Activated CD4-positive, alpha-beta memory T cell treated with anti-CD3 and anti-CD28 coated beads for 36 hours (primary cell): ENCODE data around the gene ANAPC16. TPM values are rescaled to one million over a fixed set of nuclear protein-coding genes. Genes with fewer than 3 reads are reported as not detected.
"Not testable (repeated sequence)": the region's sequence is repeated elsewhere in the genome, so short reads cannot be mapped to it uniquely, and the experiment has no call there.

Source experiments
- CTCF ChIA-PET: fragments of 350-600 bp; sonication (Branson Sonifier 250); formaldehyde crosslinking; loops from one replicate; lab custom pipeline; 2021; ENCODE audit warnings: antibody characterized with exemption, inconsistent platforms; lab: Charles Lee
- POLR2A ChIA-PET: fragments of 350-600 bp; sonication (Branson Sonifier 250); formaldehyde crosslinking; loops from one replicate; lab custom pipeline; 2021; ENCODE audit warnings: antibody characterized with exemption; lab: Charles Lee
- DNase-seq: peaks from one replicate; pipeline ENCODE4 v3.0.0-alpha.2; 2020
- H3K27ac Mint-ChIP-seq: one replicate; pipeline ENCODE4 v1.8.0; 2021; ENCODE audit warnings: mixed read lengths
- H3K27me3 Mint-ChIP-seq: one replicate; pipeline ENCODE4 v1.8.0; 2021; ENCODE audit warnings: mixed read lengths
- H3K36me3 Mint-ChIP-seq: one replicate; pipeline ENCODE4 v1.8.0; 2021; ENCODE audit warnings: mixed read lengths
- H3K4me1 Mint-ChIP-seq: one replicate; pipeline ENCODE4 v1.8.0; 2021; ENCODE audit warnings: low read depth, mixed read lengths
- H3K4me3 Mint-ChIP-seq: one replicate; pipeline ENCODE4 v1.8.0; 2021; ENCODE audit warnings: mild to moderate bottlenecking, mixed read lengths
- H3K9me3 Mint-ChIP-seq: one replicate; pipeline ENCODE4 v1.8.0; 2021; ENCODE audit warnings: mixed read lengths
- intact Hi-C: fragments of 100-400 bp; cut with micrococcal nuclease; formaldehyde crosslinking; loops from one replicate; pipeline ENCODE4 v1.15.1; 2023
- total RNA-seq, 2 experiments: library from RNA; stranded (reverse); gene quantifications; one replicate each; pipeline ENCODE4 v1.2.3, GENCODE V29; 2021

Gene ANAPC16
- total RNA-seq, 2 experiments from 2014 or later, result 119 to 122 TPM

GRCh38 chr10:72184156-72184555 is 31.7 kb upstream of the ANAPC16 start:
- DNase-seq, result no peak
- Mint-ChIP-seq H3K27ac (no peak overlapping the region), H3K9me3 (peaks cover 11% of the 10 kb centered on the region), H3K27me3 (no peaks in the 10 kb centered on the region), H3K36me3 (peaks cover 27% of the 10 kb centered on the region), H3K4me1 (peaks cover 8% of the 10 kb centered on the region), H3K4me3 (no peak overlapping the region)
- intact Hi-C loops, result no loop called here
- CTCF ChIA-PET, result interaction anchor here (0.7 kb wide), 2 partner anchors 604 to 1255 kb away, joined by 4 read pairs; no protein-coding TSS in a partner anchor
- POLR2A ChIA-PET, result interaction anchor here (0.7 kb wide), 2 partner anchors 31 to 89 kb away, joined by 3 read pairs; no protein-coding TSS in a partner anchor

- peaks cover 24% of the 10 kb centered on the region for H3K36me3 Mint-ChIP-seq
- intact Hi-C loops, result no loop called here
- DNase-seq, result no peak
- H3K4me3 Mint-ChIP-seq, result no peak overlapping the region
- CTCF ChIA-PET, result interaction anchor here (0.8 to 1.1 kb wide), 2 partner anchors 38 to 87 kb away, joined by 3 to 4 read pairs; no protein-coding TSS in a partner anchor
- no peaks in the 10 kb centered on the region for H3K27me3 Mint-ChIP-seq
- POLR2A ChIA-PET, result interaction anchor here (0.7 kb wide), 1 partner anchor 24 kb away, joined by 5 read pairs; no protein-coding TSS in a partner anchor
- peaks cover 11% of the 10 kb centered on the region for H3K9me3 Mint-ChIP-seq
- H3K27ac Mint-ChIP-seq, result no peak overlapping the region
- peaks cover 8% of the 10 kb centered on the region for H3K4me1 Mint-ChIP-seq
These were observed 29.4 kb upstream of the ANAPC16 start for GRCh38 chr10:72186258-72186981.

DNA sequence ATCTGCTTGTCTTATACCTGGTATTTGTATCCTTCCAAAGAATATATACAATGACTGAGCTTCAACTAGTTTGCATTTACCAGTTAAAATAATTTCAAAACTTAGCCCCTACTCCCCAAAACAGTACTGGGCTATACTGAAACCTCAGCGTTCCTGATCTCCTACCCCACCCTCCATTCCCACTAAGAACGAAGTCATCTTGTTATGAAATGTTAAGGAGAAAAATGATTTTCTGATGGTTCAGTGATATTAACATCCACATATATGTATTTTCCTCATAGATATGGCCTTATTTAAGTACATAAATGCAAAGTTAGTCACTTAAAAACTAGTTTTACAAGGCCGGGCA is 28.9 kb upstream of the ANAPC16 start:
- Mint-ChIP-seq H3K27ac (no peak overlapping the region), H3K27me3 (no peaks in the 10 kb centered on the region), H3K9me3 (peaks cover 11% of the 10 kb centered on the region), H3K4me1 (peaks cover 8% of the 10 kb centered on the region), H3K4me3 (no peak overlapping the region), H3K36me3 (peaks cover 22% of the 10 kb centered on the region)
- ChIA-PET CTCF (interaction anchor here (0.8 to 1.1 kb wide), 2 partner anchors 37 to 86 kb away, joined by 3 to 4 read pairs; no protein-coding TSS in a partner anchor), POLR2A (interaction anchor here (0.7 kb wide), 1 partner anchor 25 kb away, joined by 5 read pairs; no protein-coding TSS in a partner anchor)
- no peak for DNase-seq
- intact Hi-C loops, result no loop called here

- H3K4me3 Mint-ChIP-seq, result no peak overlapping the region
- no peaks in the 10 kb centered on the region for H3K9me3 Mint-ChIP-seq
- no peaks in the 10 kb centered on the region for H3K4me1 Mint-ChIP-seq
- CTCF ChIA-PET, result no interaction called here
- no peak overlapping the region for H3K27ac Mint-ChIP-seq
- intact Hi-C loops, result no loop called here
- no peaks in the 10 kb centered on the region for H3K27me3 Mint-ChIP-seq
- POLR2A ChIA-PET, result no interaction called here
- peaks cover 15% of the 10 kb centered on the region for H3K36me3 Mint-ChIP-seq
- no peak for DNase-seq
These were observed 20.9 kb upstream of the ANAPC16 start for GRCh38 chr10:72194949-72195348.

DNA sequence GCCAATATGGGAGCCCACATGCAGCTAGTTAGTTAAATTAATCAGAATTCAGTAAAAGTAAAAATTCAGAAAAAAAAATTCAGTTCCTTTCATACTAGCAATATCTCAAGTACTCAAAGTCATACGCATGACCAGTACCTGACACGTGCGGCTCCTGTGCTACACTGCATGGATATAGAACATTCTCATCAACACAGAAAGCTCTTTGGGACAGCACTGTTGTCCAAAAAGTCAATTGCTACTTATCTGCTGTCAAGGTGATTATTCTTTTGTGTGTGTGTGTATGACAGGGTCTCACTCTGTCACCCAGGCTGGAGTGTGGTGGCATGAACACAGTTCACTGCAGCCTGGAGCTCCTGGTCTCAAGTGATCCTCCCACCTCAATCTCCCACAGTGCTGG is 14.9 kb upstream of the ANAPC16 start:
- intact Hi-C loops, result no loop called here
- Mint-ChIP-seq H3K27ac (no peak overlapping the region), H3K9me3 (no peaks in the 10 kb centered on the region), H3K27me3 (no peaks in the 10 kb centered on the region), H3K4me3 (no peak overlapping the region), H3K4me1 (no peaks in the 10 kb centered on the region), H3K36me3 (peaks cover 24% of the 10 kb centered on the region)
- ChIA-PET POLR2A (no interaction called here), CTCF (no interaction called here)
- no peak for DNase-seq

- DNase-seq, result no peak
- H3K27me3 Mint-ChIP-seq, result no peaks in the 10 kb centered on the region
- H3K9me3 Mint-ChIP-seq, result no peaks in the 10 kb centered on the region
- CTCF ChIA-PET, result interaction anchor here (0.6 kb wide), 1 partner anchor 24 kb away, joined by 3 read pairs; no protein-coding TSS in a partner anchor
- peaks cover 22% of the 10 kb centered on the region for H3K36me3 Mint-ChIP-seq
- no peaks in the 10 kb centered on the region for H3K4me1 Mint-ChIP-seq
- H3K4me3 Mint-ChIP-seq, result no peak overlapping the region
- H3K27ac Mint-ChIP-seq, result no peak overlapping the region
- intact Hi-C loops, result no loop called here
- POLR2A ChIA-PET, result no interaction called here
These were observed 14.5 kb upstream of the ANAPC16 start for GRCh38 chr10:72201293-72201692.

DNA sequence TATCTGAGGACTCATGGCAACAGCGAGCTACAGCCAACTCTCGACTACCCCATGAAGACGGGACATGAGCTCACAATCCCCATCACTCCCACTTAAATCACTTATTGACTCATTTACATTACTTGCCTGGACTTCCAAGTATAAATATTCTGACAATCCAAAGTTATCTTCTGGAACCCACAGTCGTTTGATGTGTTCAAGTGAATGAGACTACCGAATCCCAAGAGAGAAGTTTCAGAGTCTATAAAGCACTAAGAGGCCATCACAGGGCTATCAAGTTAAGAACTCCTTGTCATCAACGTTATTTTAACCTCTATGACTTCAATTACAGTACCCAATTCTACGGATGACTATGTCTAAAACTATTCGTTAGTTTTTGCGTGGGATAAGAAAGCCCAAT is 11.5 kb upstream of the ANAPC16 start:
- Mint-ChIP-seq H3K27ac (no peak overlapping the region), H3K9me3 (no peaks in the 10 kb centered on the region), H3K4me3 (no peak overlapping the region), H3K27me3 (no peaks in the 10 kb centered on the region), H3K4me1 (peaks cover 9% of the 10 kb centered on the region), H3K36me3 (peaks cover 28% of the 10 kb centered on the region)
- ChIA-PET CTCF (interaction anchor here (1.2 to 1.3 kb wide), 2 partner anchors 17 to 133 kb away, joined by 3 to 4 read pairs; no protein-coding TSS in a partner anchor), POLR2A (no interaction called here)
- DNase-seq, result no peak
- intact Hi-C loops, result no loop called here

DNA sequence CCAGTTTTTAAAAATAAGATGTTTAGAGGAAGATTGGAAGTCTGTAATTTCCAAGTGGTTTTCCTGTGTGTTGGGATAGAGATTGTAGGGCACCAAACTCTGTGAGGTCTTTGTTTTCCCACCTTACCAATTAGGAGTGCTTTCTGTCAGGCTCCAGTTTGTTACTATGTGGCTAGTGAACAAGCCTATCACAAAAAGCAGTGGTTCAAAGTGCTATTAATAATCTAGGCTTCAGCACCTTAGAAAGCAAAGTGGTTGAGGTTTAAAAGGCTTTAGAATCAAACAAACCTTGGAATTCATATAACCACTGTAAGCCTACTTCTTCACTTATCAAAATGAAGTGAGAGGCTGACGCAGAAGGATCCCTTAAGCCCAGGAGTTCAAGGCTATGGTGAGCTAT is 11.1 kb upstream of the ANAPC16 start:
- Mint-ChIP-seq H3K36me3 (peaks cover 26% of the 10 kb centered on the region), H3K4me1 (peaks cover 9% of the 10 kb centered on the region), H3K9me3 (no peaks in the 10 kb centered on the region), H3K27me3 (no peaks in the 10 kb centered on the region), H3K4me3 (no peak overlapping the region), H3K27ac (no peak overlapping the region)
- CTCF ChIA-PET, result interaction anchor here (1.3 kb wide), 1 partner anchor 132 kb away, joined by 4 read pairs; no protein-coding TSS in a partner anchor
- POLR2A ChIA-PET, result no interaction called here
- no peak for DNase-seq
- intact Hi-C loops, result no loop called here

DNA sequence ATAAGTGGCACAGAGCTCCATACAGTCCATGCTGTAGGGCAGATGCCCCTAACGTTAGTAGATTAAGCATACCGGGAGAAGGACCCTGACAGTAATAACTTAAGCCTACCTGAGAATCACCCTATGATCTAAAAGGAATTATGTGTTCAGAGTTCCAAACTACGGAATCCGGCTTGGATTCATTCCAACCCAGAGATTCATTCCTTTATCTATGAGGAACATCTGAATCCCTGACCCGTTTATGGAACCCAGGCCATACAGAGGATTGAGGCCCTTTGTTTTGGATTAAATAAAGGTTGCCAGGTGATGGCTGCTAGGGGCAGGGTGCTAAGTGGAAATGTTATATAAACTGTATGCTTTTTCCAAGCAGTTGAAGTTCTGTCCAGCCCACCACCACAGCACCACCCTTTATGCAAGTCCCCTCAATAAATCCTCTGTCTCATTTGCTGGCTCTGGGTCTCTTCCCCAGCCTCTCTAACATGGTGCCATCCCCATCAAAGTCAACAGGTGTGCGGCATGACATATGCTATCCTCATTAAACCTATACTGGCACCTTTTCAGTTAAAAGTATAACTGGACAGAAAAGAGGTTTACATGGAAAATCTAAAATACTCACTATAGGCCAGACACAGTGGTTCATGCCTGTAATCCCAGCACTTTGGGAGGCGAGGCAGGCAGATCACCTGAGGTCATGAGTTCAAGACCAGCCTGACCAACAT is 9.1 kb upstream of the ANAPC16 start:
- H3K27me3 Mint-ChIP-seq, result no peaks in the 10 kb centered on the region
- CTCF ChIA-PET, result no interaction called here
- peaks cover 16% of the 10 kb centered on the region for H3K4me1 Mint-ChIP-seq

DNA sequence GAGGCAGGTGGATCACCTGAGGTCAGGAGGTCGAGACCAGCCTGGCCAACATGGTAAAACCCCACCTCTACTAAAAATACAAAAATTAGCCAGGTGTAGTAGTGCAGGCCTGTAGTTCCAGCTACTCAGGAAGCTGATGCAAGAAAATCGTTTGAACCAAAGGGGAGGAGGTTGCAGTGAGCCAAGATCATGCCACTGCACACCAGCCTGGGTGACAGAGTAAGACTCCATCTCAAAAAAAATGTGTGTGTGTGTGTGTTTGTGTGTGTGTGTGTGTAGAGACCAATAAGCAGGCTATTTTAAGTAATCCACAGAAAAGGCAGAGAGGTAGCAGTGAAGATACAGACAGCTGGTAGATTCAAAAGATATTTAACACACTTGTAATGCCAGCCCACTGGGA is 7.3 kb upstream of the ANAPC16 start:
- intact Hi-C loops, H3K27me3 Mint-ChIP-seq, POLR2A ChIA-PET, CTCF ChIA-PET, H3K9me3 Mint-ChIP-seq: not testable (repeated sequence)
- peak overlapping the region; percentile 7 for H3K4me3 Mint-ChIP-seq
- peak overlapping the region; percentile 81 for H3K27ac Mint-ChIP-seq
- DNase-seq, result peak; percentile 29
- H3K36me3 Mint-ChIP-seq, result peaks cover 25% of the 10 kb centered on the region
- H3K4me1 Mint-ChIP-seq, result peaks cover 21% of the 10 kb centered on the region

More for the DNA sequence above, 9.1 kb upstream of the ANAPC16 start:
- H3K9me3 Mint-ChIP-seq, result no peaks in the 10 kb centered on the region
- no peak overlapping the region for H3K4me3 Mint-ChIP-seq
- H3K36me3 Mint-ChIP-seq, result peaks cover 29% of the 10 kb centered on the region
- DNase-seq, result no peak
- intact Hi-C loops, result no loop called here
- POLR2A ChIA-PET, result no interaction called here
- H3K27ac Mint-ChIP-seq, result peak overlapping the region; percentile 30

- POLR2A ChIA-PET, H3K4me3 Mint-ChIP-seq, H3K27me3 Mint-ChIP-seq, H3K27ac Mint-ChIP-seq, intact Hi-C loops, DNase-seq, H3K9me3 Mint-ChIP-seq: not testable (repeated sequence)
- CTCF ChIA-PET, result interaction anchor here (2.1 kb wide), 1 partner anchor 126 kb away, joined by 5 read pairs; no protein-coding TSS in a partner anchor
- peaks cover 35% of the 10 kb centered on the region for H3K4me1 Mint-ChIP-seq
- peaks cover 20% of the 10 kb centered on the region for H3K36me3 Mint-ChIP-seq
These were observed 4.4 kb upstream of the ANAPC16 start for GRCh38 chr10:72211381-72211780.

- H3K9me3 Mint-ChIP-seq, POLR2A ChIA-PET, intact Hi-C loops, DNase-seq, H3K27ac Mint-ChIP-seq, H3K4me3 Mint-ChIP-seq, H3K27me3 Mint-ChIP-seq: not testable (repeated sequence)
- Mint-ChIP-seq H3K4me1 (peaks cover 37% of the 10 kb centered on the region), H3K36me3 (peaks cover 24% of the 10 kb centered on the region)
- CTCF ChIA-PET, result interaction anchor here (1.0 to 2.1 kb wide), 2 partner anchors 125 to 163 kb away, joined by 3 to 5 read pairs; no protein-coding TSS in a partner anchor
These were observed 4.0 kb upstream of the ANAPC16 start for GRCh38 chr10:72211832-72212231.
